ENCODE measurements around the gene PLCB2. TPM values are rescaled to one million over a fixed set of nuclear protein-coding genes. Genes with fewer than 3 reads are reported as not detected.

Gene PLCB2
- total RNA-seq, 2 donors from 2014 or later = 1.9 to 8.4 TPM

GRCh38 chr15:40283615-40284300, 24.0 kb downstream of the PLCB2 start:
- Histone ChIP-seq H3K4me3 (no peak overlapping the region), H3K36me3 (no peaks in the 10 kb centered on the region), H3K4me1 (peaks cover 0 to 56% of the 10 kb centered on the region in 2 donors), H3K9me3 (no peaks in the 10 kb centered on the region), H3K27me3 (peaks cover 0 to 11% of the 10 kb centered on the region in 2 donors), H3K27ac (no peak overlapping the region)
- TF ChIP-seq CTCF (IDR thresholded peaks at IDR 0.05) = no peak
- DNase-seq (ENCODE audit: low spot score) = no peak

- H3K36me3 ChIP-seq = no peaks in the 10 kb centered on the region
- peaks cover 0 to 56% of the 10 kb centered on the region in 2 donors for H3K4me1 ChIP-seq
- H3K27me3 ChIP-seq = peaks cover 0 to 11% of the 10 kb centered on the region in 2 donors
- no peak for TF ChIP-seq CTCF (IDR thresholded peaks at IDR 0.05)
- no peaks in the 10 kb centered on the region for H3K9me3 ChIP-seq
- no peak within 1 kb of the TSS for H3K27ac ChIP-seq
- H3K4me3 ChIP-seq = peak within 1 kb of the TSS; percentile 29 to 53
- DNase-seq (ENCODE audit: low spot score) = no peak
These were observed 24.7 kb downstream of the PLCB2 start, which contains the start of gene ANKRD63 for GRCh38 chr15:40282869-40283614. TSS of gene ANKRD63 (minus strand) at chr15:40283064. CDS start at chr15:40282586, 478 bp downstream.

- DNase-seq (ENCODE audit: low spot score) = no peak
- H3K4me1 ChIP-seq = peaks cover 0 to 56% of the 10 kb centered on the region in 2 donors
- peaks cover 0 to 11% of the 10 kb centered on the region in 2 donors for H3K27me3 ChIP-seq
- no peaks in the 10 kb centered on the region for H3K9me3 ChIP-seq
- TF ChIP-seq CTCF (IDR thresholded peaks at IDR 0.05) = peak; percentile 50 to 69
- H3K4me3 ChIP-seq = peak overlapping the region; percentile 29 to 53
- no peaks in the 10 kb centered on the region for H3K36me3 ChIP-seq
- no peak overlapping the region for H3K27ac ChIP-seq
These were observed 25.4 kb downstream of the PLCB2 start for GRCh38 chr15:40282147-40282868.

- TF ChIP-seq CTCF (IDR thresholded peaks at IDR 0.05) = no peak
- H3K27me3 ChIP-seq = peaks cover 0 to 11% of the 10 kb centered on the region in 2 donors
- H3K4me1 ChIP-seq = peaks cover 0 to 55% of the 10 kb centered on the region in 2 donors
- no peaks in the 10 kb centered on the region for H3K36me3 ChIP-seq
- no peaks in the 10 kb centered on the region for H3K9me3 ChIP-seq
- H3K4me3 ChIP-seq = peak overlapping the region in 1 of 2 donors; percentile 53
- no peak overlapping the region for H3K27ac ChIP-seq
- DNase-seq (ENCODE audit: low spot score) = no peak
These were observed 26.0 kb downstream of the PLCB2 start for GRCh38 chr15:40281801-40282146.

GRCh38 chr15:40281057-40281800, 26.5 kb downstream of the PLCB2 start:
- Histone ChIP-seq H3K9me3 (no peaks in the 10 kb centered on the region), H3K36me3 (no peaks in the 10 kb centered on the region), H3K27ac (no peak overlapping the region), H3K4me1 (peaks cover 0 to 49% of the 10 kb centered on the region in 2 donors), H3K27me3 (peaks cover 0 to 11% of the 10 kb centered on the region in 2 donors), H3K4me3 (peak overlapping the region in 1 of 2 donors; percentile 53)
- DNase-seq (ENCODE audit: low spot score) = no peak
- no peak for TF ChIP-seq CTCF (IDR thresholded peaks at IDR 0.05)

Measured in right atrium auricular region (tissue), 2 donors.